Lower leg skin (tissue), 3 donors: ENCODE data around the gene KRT27.

ENCODE experiments used
- CTCF ChIP-seq, 3 donors: fragments of 450-650 bp; IDR thresholded peaks; one replicate each; pipeline ENCODE4 v1.5.1; 2016; ENCODE audit warnings: antibody characterized with exemption in 3 of 3, mild to moderate bottlenecking in 3 of 3, moderate library complexity in 2 of 3
- POLR2A ChIP-seq, 2 donors: fragments of 450-650 bp; IDR thresholded peaks; one replicate each; pipeline ENCODE4 v1.6.1; 2016 to 2017; ENCODE audit warnings: antibody characterized with exemption in 2 of 2, mild to moderate bottlenecking in 1 of 2, moderate library complexity in 1 of 2

DNA sequence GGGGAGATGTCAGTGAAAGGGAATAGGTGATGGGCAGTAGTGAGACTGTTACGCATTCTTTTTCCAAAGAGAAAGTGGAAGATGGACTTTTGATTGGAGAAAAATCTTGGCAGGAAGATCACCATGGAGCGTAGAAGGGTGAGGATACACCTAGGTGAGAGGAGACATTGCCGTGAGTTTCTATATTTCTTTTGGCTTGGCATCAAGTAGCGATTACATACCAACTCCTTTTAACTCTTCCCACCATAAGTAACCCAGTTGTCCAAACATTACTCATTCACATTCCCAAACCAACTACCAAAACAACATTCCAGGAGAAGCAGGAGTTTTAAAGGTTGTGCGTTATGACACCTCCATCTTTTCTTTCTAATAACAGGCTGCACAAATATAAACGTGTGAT lies 28.1 kb upstream of the KRT27 start:
- no peak for TF ChIP-seq POLR2A (IDR thresholded peaks at IDR 0.05)
- TF ChIP-seq CTCF (IDR thresholded peaks at IDR 0.05), result no peak
